Stomach (tissue), 9 donors: ENCODE measurements around the gene TNFSF13B. TPM values are rescaled to one million over a fixed set of nuclear protein-coding genes. Genes with fewer than 3 reads are reported as not detected.

Source experiments
- DNase-seq, 2 donors: peaks; one replicate each; pipeline versions ENCODE4 v3.0.0 to v3.0.0-alpha.2; 2013 to 2019
- H3K27ac ChIP-seq, 5 donors: fragments of 200-600 bp in 4 of 5; sonication (generic) in 4 of 5; one replicate each; pipeline ENCODE4 v1.5.1; 2013 to 2019; ENCODE audit warnings: mild to moderate bottlenecking in 1 of 5, moderate library complexity in 1 of 5
- H3K27me3 ChIP-seq, 3 donors: fragments of 200-600 bp; sonication (generic); one replicate each; pipeline ENCODE4 v1.5.1; 2017 to 2019; ENCODE audit warnings: mixed run types in 1 of 3
- H3K36me3 ChIP-seq, 4 donors: fragments of 200-600 bp; sonication (generic); 1 replicate in 3 of 4; 2 replicates in 1 of 4; pipeline ENCODE4 v1.5.1; 2016 to 2019
- H3K4me1 ChIP-seq, 4 donors: fragments of 200-600 bp; sonication (generic); one replicate each; pipeline ENCODE4 v1.5.1; 2016 to 2019
- H3K4me3 ChIP-seq, 4 donors: fragments of 200-600 bp; sonication (generic) in 3 of 4; one replicate each; pipeline ENCODE4 v1.5.1; 2016 to 2019; ENCODE audit warnings: mild to moderate bottlenecking in 1 of 4
- H3K9me3 ChIP-seq, 4 donors: fragments of 200-600 bp; sonication (generic); one replicate each; pipeline ENCODE4 v1.5.1; 2016 to 2019
- EP300 ChIP-seq: sonication (generic); formaldehyde crosslinking; IDR thresholded peaks from one replicate; pipeline ENCODE4 v1.6.1; 2017; ENCODE audit warnings: antibody characterized with exemption
- POLR2A ChIP-seq, 4 donors: fragments of 450-650 bp; IDR thresholded peaks; one replicate each; pipeline ENCODE4 v1.6.1; 2016; ENCODE audit warnings: antibody characterized with exemption in 4 of 4, control low read depth in 2 of 4, mild to moderate bottlenecking in 1 of 4, moderate library complexity in 1 of 4
- POLR2AphosphoS5 ChIP-seq, 3 donors: sonication (generic); formaldehyde crosslinking; IDR thresholded peaks; one replicate each; pipeline ENCODE4 v1.6.1; 2016; ENCODE audit warnings: antibody characterized with exemption in 3 of 3
- WGBS, 5 donors: extraction: QIAGEN DNeasy Blood & Tissue Kit in 3 of 5; methylation state at CpG; one replicate each; pipeline versions ENCODE4 v1.1.5 to v1.1.7; 2013 to 2018; 5-methylcytosine and 5-hydroxymethylcytosine counted together
- intact Hi-C: fragments of 100-400 bp; cut with DNase I; formaldehyde crosslinking; loops from one replicate; pipeline ENCODE4 v1.15.1; 2023; ENCODE audit warnings: low total_unique reads
- polyA plus RNA-seq, 3 donors: library from polyadenylated mRNA; stranded (reverse); fragments of 200-250 nt; gene quantifications; one replicate each; pipeline ENCODE4 v1.2.3, GENCODE V29; 2013
- total RNA-seq, 5 donors: library from RNA; depleted of rRNA; stranded (reverse); fragments of >200 nt; gene quantifications; one replicate each; pipeline versions ENCODE4 v1.1.0 to v1.2.3, GENCODE V29; 2014 to 2016
- TF ChIP-seq, protein P1 (sequence below), 7 experiments: fragments of 450-650 bp in 4 of 7; fragments of 200-600 bp in 3 of 7; sonication (generic) in 3 of 7; IDR thresholded peaks; one replicate each; pipeline ENCODE4 v1.5.1; 2016 to 2019; ENCODE audit warnings: antibody characterized with exemption in 7 of 7, control low read depth in 2 of 7, mild to moderate bottlenecking in 1 of 7
- donor health status: healthy with polysubstance abuse.
- donor health status: Bipolar disorder and iron deficiency.
- donor health status: healthy.

TNFSF13B gene
- total and polyA plus RNA-seq, 8 donors: 0.89 to 12.3 (median 3.3) TPM

DNA sequence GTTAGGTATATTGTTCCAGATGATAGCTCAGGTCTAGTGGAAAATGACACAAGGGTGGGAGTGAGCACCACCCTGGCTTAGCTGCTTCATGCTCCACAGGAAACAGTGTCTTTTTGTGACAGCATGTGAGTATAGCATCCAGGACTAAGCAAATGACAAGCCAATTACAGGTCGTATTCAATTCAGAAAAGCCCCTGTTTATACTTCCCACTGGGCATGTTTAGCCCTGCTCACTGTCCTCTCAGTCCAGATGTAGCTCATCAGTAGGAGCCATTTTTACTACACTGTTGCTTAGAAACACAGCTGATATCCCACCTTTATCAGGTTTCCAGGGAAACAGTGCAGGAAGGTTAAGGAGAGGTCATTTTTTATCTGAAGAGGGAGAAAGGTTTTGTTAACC is 43.3 kb upstream of the TNFSF13B start:
- Histone ChIP-seq H3K4me3 (no peak overlapping the region), H3K27me3 (no peaks in the 10 kb centered on the region), H3K36me3 (peaks cover 0 to 12% (median 7%) of the 10 kb centered on the region in 4 donors), H3K4me1 (peaks cover under 1 to 98% (median 41%) of the 10 kb centered on the region in 4 donors), H3K27ac (peak overlapping the region in 1 of 5 donors; percentile 27), H3K9me3 (no peaks in the 10 kb centered on the region)
- TF ChIP-seq POLR2AphosphoS5 (IDR thresholded peaks at IDR 0.05) (no peak), EP300 (no peak), POLR2A (IDR thresholded peaks at IDR 0.05) (no peak)
- TF ChIP-seq, protein P1, sequence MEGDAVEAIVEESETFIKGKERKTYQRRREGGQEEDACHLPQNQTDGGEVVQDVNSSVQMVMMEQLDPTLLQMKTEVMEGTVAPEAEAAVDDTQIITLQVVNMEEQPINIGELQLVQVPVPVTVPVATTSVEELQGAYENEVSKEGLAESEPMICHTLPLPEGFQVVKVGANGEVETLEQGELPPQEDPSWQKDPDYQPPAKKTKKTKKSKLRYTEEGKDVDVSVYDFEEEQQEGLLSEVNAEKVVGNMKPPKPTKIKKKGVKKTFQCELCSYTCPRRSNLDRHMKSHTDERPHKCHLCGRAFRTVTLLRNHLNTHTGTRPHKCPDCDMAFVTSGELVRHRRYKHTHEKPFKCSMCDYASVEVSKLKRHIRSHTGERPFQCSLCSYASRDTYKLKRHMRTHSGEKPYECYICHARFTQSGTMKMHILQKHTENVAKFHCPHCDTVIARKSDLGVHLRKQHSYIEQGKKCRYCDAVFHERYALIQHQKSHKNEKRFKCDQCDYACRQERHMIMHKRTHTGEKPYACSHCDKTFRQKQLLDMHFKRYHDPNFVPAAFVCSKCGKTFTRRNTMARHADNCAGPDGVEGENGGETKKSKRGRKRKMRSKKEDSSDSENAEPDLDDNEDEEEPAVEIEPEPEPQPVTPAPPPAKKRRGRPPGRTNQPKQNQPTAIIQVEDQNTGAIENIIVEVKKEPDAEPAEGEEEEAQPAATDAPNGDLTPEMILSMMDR (IDR thresholded peaks at IDR 0.05): no peak
- intact Hi-C loops: no loop called here
- 0 to 13% (median 10%) methylated on average over 1 of the region's 1 CpG for WGBS, 5 donors
- peak in 1 of 2 donors; percentile 65 for DNase-seq

DNA sequence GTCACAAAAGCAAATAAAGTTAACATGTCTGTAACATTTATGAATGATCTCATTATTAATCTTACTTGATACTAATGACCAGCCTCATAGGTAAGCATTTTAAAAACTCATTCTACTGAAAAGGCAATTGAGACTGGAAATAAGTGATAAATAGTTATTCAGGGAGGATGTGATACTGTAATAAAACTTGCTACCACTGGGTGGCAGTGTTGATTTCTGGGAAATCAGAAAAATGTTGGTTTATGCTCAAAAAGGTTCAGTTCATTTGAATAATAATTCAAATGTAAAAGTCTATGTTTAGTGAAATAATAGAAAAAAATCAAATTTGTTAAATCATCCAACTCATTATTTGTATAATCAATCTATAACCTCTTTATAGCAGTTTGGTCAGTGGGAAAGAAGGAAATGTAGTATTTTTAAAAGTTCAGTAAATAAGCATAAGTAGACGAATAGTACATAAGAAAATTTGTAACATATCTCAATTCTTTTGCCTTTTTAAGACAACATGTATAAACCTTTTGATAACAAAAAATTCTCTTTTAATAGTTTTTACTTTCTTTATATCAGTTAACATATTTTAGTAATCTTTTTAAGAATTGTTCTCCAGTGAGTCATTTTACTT is 41.8 kb upstream of the TNFSF13B start:
- Histone ChIP-seq H3K27me3 (no peaks in the 10 kb centered on the region), H3K4me3 (no peak overlapping the region), H3K36me3 (peaks cover 0 to 12% (median 7%) of the 10 kb centered on the region in 4 donors), H3K4me1 (peaks cover 0 to 83% (median 42%) of the 10 kb centered on the region in 4 donors), H3K27ac (no peak overlapping the region), H3K9me3 (no peaks in the 10 kb centered on the region)
- TF ChIP-seq POLR2AphosphoS5 (IDR thresholded peaks at IDR 0.05): no peak
- TF ChIP-seq, protein P1 (IDR thresholded peaks at IDR 0.05): peak in 5 of 7 experiments; percentile 24 to 77 (median 62)
- intact Hi-C loops: no loop called here
- 54 to 76% (median 64%) methylated on average over 1 of the region's 1 CpG for WGBS, 5 donors
- DNase-seq: peak in 1 of 2 donors; percentile 77

DNA sequence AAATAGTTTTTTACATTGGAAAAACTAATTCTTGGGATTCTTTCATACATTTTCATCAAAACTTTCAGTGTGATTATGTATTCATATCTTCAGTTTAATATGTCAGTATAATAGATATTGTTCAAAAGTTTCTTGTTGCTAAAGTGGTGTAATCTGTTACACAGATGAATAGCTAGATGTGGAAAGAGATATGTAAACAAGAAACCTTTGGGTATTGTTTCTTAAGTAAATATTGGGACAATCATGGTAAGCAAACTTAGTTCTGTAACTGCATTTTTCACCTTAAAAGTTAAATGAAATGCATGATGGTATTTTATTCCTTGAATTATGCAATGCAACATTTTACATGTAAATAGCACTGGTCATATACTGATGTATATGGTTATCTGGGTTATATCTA is 39.1 kb upstream of the TNFSF13B start:
- DNase-seq: no peak
- TF ChIP-seq EP300: no peak
- TF ChIP-seq POLR2A (IDR thresholded peaks at IDR 0.05): no peak
- TF ChIP-seq, protein P1 (IDR thresholded peaks at IDR 0.05): no peak
- no peak for TF ChIP-seq POLR2AphosphoS5 (IDR thresholded peaks at IDR 0.05)
- H3K27ac ChIP-seq: no peak overlapping the region
- no peaks in the 10 kb centered on the region for H3K9me3 ChIP-seq
- H3K36me3 ChIP-seq: peaks cover 0 to 12% (median 7%) of the 10 kb centered on the region in 4 donors
- intact Hi-C loops: no loop called here
- no peak overlapping the region for H3K4me3 ChIP-seq
- peaks cover 0 to 57% (median 27%) of the 10 kb centered on the region in 4 donors for H3K4me1 ChIP-seq
- no peaks in the 10 kb centered on the region for H3K27me3 ChIP-seq

DNA sequence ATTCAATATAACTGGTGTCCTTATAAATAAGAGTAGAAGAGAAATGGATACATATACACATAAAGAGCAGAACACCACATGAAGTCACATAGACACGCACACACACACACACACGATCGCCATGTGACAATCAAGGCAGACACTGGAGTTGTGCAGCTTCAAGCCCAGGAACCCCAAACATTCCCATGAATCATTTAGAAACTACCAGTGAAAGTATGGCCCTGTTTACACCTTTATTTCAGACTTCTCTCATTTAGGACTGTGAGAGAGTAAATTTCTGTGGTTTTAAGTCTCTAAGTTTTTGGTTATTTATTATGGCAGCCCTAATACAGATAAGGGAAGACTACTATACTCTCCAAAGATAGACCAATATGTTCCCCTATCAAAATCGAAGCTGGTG is 20.4 kb upstream of the TNFSF13B start:
- no peaks in the 10 kb centered on the region for H3K27me3 ChIP-seq
- H3K4me3 ChIP-seq: no peak overlapping the region
- TF ChIP-seq POLR2AphosphoS5 (IDR thresholded peaks at IDR 0.05): no peak
- no peak for TF ChIP-seq EP300
- TF ChIP-seq POLR2A (IDR thresholded peaks at IDR 0.05): no peak
- TF ChIP-seq, protein P1 (IDR thresholded peaks at IDR 0.05): no peak
- peaks cover 0 to 16% (median 4%) of the 10 kb centered on the region in 4 donors for H3K9me3 ChIP-seq
- H3K27ac ChIP-seq: no peak overlapping the region
- no peak for DNase-seq
- H3K4me1 ChIP-seq: no peaks in the 10 kb centered on the region
- WGBS, 5 donors: 66 to 74% (median 71%) methylated on average over 4 of the region's 4 CpGs
- intact Hi-C loops: no loop called here
- H3K36me3 ChIP-seq: no peaks in the 10 kb centered on the region
